Measurements from ENCODE around the gene CCNL2.
"Not testable (repeated sequence)": the region's sequence is repeated elsewhere in the genome, so short reads cannot be mapped to it uniquely, and the experiment has no call there.

CCNL2 gene

DNA sequence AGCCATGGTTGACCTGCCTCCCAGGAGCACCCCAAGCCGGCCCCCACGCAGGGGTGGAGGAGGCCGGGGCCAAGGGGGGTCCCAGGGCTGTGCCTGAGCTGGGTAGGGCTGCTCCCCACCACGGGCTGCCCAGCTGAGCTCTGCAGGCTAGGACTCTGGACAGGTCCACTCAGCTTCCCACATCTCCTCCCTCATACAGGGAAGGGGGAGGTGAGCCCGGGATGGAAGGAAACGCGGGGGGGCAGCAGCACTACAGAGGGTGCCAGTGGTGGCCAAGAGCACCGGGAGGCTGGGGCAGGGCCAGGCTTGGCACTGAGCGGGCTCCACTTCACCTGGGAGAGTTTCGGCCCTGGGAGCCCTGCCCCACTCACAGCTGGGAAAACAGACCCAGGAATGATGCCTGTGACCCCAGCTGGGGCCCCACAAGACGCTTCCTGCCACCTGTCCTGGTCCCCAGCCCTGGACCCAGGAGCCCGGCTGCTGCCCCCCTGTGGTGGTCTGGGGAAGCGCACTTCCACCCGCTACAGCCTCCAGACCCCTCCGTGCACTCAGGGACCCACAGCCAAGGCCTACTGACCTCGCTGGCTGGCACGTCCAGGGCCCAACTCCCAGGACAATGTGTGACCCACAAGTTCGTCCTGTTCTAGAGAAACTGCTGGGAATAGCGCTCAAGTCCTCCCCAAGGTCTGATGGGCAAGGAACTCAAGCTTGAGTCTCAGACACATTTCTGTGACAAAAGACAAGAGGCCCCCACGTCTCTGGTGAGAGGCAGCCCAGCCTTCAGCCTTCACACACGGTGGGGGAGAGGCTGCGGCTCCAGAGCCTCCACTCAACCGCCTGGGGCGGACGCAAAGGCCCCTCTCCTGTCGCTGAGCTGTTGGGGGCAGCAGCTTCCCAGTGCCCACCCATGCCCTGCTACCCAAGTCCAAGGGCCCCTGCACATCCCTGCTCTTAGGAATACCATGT lies 27.1 kb downstream of the CCNL2 start:
- no peak for DNase-seq

DNA sequence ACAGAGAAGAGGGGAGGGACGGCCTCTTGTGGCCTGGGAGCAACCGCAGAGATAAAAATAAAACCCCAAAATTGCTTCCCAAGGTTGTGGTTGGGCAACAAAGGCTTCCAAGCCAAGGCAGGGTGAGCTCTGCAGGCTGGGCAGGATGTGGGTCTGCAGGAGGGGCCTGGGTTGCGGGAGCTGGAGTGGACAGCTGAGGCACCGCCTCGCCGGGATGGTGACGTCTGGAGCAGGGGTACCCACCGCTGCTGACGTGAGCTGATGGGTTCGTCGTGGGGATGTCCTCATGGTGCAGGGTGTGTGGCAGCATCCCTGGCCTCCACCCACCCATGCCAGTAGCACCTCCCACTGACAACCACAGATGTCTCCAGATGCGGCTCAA lies 27.8 kb downstream of the CCNL2 start:
- DNase-seq, result no peak

DNA sequence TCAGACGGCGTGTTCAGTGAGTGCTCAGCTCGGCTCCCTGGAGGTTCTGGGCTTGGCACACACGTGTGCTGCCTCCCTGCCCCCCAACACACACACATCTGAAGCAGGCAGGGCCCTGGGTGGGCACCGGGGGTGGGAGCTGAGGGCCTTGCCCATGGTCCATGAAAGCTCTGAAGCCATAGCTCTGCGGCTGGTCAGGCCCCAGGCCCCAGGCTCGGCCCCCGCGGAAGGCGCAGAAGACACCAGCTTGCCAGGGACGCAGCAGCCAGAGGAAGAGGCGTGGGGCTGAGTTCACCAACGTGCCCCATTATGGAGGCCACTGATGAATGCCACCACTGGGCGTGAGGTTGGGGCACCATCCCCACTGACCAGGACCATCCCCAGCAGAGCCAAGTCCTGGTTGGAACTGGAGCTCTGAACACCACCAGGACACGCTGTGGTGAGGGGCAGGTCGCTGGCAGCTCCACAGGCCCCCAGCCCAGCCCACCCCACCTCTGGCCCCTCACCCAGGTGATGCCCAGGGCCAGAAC lies 28.3 kb downstream of the CCNL2 start:
- DNase-seq, result no peak

DNA sequence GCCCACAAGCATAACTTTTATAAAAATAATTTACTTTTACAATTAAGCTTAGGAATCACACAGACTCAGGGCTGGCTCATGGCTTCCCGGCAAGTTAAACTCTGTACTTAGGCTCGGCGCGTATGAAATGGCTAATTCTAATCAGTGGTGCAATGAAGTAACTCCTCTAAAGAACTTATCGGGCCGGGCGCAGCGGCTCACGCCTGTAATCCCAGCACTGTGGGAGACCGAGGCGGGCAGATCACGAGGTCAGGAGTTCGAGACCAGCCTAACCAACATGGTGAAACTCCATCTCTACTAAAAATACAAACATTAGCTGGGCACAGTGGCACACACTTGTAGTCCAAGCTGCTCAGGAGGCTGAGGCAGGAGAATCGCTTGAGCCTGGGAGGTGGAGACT lies 29.0 kb downstream of the CCNL2 start:
- DNase-seq, result not testable (repeated sequence)

DNA sequence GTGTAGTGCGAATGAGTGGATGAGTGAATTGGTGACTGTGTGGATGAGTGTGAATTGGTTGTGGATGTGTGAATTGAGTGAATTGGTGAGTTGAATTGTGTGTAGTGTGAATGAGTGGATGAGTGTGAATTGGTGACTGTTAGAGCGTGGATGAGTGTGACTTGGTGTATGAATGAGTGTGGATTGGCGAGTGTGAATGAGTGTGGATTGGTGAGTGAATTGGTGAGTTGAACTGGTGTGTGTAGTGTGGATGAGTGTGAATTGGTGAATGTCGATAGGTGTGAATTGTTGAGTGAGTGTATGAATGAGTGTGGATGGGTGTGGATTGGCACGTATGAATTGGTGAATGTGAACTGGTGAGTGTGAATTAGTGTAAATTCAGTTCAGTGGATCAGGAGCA lies 31.8 kb downstream of the CCNL2 start:
- no peak for DNase-seq

DNA sequence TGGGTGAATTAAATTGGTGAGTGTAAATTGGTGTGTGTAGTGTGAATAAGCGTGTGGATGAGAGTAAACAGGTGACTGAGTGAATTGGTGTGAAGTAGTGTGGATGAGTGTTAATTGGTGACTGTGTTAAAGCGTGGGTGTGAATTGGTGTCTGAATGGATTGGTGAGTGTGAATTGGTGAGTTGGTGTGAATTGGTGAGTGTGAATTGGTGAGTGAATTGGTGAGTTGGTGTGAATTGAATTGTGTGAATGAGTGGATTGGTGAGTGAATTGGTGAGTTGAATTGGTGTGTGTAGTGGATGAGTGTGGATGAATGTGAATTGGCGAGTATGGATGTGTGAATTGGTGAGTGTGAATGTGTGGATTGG lies 32.5 kb downstream of the CCNL2 start:
- DNase-seq, result no peak

DNA sequence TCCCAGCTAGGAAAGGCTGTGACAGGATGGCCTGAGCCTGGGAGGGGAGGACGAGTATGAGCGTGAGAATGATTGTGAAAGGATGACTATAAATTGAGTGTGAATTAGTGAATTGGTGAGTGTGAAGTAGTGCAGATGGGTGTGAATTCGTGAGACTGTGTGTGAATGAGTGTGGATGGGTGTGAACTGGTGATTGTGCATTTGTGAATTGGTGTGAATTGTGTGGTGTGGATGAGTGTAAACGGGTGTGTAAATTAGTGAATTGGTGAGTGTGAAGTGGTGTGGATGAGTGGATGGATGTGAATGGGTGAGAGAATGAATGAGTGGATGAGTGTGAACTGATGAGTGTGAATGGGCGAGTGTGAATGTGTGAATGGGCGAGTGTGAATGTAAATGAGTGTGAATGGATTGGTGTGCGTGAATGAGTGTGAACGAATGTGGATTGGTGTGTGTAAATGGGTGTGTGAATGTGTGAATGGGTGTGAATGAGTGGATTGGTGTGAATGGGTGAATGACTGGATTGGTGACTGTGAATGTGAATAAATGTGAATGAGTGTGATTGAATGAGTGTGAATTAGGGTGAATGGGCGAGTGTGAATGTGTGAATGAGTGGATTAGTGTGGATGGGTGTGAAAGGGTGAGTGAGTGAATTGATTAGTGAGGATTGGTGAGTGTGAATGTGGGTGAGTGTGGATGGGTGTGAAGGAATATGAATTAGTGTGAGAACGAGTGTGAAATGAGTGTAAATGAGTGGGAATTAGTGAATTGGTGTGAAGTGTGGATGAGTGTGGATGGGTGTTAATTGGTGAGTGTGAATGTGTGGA lies 33.0 kb downstream of the CCNL2 start:
- DNase-seq, result no peak

DNA sequence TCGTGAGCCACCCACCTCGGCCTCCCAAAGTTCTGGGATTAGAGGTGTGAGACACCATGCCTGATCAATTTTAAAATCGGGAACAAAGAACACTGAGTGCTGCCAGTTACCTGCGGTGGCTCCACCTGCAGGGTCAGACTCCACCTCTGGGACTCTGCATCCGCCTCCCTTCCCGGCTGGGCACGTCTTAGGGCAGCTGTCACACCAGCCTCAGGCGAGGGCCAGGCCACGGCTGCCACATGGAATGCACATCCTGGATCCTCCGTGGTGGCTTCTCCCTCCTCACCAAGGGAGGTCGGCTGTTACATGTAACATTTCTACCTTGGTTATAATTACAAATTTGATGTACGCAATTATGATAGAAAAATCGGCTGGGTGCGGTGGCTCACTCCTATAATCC lies 34.9 kb downstream of the CCNL2 start:
- DNase-seq, result no peak

DNA sequence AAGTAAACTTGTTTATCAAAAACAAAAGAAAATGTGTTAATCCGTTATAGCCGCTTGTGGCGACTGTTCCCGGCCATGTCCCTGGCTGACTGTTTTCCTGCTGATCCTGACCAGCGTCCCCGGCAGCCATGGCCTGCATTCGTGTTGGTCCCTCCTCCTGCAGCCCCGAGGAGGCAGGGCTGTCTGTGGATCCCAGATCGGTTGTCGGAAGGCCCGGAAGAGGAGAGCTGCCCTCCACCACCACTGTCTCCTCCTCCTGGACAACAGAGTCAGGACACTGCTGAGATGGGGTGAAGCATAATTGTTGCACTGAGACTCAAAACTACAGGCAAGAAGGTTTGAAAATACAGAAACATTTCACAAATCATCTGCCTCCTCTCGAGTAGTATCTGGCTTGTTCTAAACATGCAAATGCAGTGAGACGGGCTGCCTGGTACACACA lies 37.1 kb downstream of the CCNL2 start:
- no peak for DNase-seq

DNA sequence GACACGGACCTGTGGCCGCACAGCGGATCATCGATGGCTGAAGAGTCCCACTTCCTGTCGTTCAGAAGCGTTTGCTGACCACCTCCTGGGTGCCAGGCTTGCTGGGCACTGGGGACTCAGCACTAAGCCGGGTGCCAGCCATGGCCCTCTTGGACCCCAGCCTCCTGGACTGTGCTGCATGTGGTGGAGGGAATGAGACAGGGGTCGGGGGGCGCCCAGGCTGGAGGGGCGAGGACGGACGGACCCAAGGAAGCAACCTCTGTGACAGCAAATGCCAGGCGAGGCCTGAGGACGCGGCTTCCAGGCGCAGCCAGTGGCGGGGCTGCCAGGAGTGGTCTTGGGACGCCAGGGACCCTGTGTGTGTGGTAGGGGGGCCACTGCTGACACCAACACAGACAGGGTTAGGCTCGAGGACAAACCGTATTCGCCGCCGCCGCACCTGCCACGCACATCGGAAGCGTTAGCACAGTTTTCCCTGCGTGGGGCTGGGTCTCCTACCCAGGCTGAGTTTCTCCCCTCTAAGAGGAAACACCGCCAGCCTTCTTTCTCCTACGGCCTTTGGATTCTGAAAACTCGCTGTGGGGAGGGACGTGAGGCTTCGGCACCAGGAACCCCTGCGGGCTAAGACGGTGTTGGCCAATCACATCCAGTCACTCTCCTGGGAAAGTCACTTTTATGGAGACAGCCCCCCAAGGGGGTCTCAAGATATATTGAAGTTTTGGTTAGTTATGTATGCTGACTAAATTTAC lies 37.7 kb downstream of the CCNL2 start:
- DNase-seq, result no peak

DNA sequence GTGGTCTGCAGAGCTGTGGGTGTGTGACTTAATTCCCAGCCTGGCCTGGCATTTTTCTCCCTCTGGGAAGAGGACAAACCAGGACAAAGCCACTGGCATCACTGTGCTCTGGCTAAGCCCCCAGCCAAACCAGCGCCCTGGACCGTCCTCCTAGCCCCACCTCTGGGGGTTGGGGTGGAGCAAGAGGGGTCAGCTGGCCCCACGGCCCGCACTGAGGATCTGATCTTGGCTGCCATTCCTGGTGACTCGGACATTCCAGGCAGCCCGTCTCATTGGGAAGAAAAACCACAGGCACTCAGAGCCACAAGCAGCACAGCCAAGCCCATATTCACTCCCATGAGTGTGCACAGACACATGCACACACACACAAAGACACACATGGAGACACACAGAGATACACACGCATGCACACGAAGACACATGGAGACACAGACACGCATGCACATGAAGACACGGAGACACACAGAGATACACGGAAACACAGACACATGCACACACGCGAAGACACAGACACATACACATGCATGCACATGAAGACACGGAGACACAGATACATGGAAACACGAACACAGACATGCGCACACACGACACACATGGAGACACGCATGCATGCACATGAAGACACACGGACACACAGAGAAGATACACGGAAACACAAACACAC lies 38.5 kb downstream of the CCNL2 start:
- DNase-seq, result no peak

DNA sequence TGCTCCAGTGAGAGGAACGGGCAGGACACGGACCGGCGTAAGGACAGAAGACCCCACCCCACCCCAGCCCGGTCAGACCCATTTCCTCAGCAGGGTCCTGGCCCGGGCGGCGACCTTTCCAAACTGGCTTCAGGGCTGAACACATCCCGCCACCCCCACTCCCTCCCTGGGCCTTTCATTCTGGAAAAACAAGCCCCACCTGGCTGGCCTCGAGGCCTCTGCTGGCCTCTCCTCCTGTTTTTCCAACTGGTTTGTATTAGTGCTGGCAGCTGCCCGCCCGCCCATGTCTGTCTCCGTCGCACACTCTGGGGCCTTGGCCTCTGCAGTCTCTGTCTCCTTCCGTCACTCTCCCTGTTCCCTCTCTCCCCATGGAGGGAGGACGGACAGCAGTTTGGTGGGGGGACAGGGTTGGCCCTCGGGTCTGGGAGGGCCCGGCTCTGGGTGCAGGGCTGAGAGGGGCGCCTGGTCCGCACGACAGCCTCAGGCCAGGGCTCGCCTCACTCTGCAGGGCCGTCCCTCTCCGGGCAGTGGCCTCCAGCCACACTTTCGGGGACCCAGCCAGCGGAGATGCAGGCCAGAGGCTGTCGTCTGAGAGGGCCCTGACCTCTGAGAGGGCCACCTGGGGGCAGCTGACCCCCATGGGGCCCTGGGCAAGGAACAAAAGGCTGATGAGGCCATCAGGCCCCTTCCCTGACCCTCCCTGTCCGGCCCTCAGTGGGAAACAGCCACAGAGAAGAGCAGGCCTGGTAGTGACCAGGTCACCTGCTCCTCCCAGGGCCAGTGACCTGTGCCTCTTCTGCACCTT lies 39.3 kb downstream of the CCNL2 start:
- DNase-seq, result no peak

DNA sequence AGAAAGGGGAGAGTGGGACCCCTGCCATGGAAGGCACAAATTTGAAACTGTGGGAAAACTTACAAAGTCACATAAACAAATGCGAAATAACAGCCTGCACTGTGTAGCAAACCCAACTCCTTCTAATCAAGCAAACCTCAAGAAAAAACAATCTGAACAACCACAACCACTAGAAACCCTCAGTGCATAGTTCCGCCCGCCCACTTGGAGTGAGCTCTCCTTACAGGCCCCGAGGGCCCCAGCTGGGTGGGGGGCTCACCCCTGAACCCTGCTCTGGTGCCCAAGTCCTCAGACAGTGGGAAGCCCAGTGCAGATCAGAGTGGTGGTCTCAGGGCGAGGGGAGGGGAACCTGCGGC lies 39.8 kb downstream of the CCNL2 start:
- no peak for DNase-seq

DNA sequence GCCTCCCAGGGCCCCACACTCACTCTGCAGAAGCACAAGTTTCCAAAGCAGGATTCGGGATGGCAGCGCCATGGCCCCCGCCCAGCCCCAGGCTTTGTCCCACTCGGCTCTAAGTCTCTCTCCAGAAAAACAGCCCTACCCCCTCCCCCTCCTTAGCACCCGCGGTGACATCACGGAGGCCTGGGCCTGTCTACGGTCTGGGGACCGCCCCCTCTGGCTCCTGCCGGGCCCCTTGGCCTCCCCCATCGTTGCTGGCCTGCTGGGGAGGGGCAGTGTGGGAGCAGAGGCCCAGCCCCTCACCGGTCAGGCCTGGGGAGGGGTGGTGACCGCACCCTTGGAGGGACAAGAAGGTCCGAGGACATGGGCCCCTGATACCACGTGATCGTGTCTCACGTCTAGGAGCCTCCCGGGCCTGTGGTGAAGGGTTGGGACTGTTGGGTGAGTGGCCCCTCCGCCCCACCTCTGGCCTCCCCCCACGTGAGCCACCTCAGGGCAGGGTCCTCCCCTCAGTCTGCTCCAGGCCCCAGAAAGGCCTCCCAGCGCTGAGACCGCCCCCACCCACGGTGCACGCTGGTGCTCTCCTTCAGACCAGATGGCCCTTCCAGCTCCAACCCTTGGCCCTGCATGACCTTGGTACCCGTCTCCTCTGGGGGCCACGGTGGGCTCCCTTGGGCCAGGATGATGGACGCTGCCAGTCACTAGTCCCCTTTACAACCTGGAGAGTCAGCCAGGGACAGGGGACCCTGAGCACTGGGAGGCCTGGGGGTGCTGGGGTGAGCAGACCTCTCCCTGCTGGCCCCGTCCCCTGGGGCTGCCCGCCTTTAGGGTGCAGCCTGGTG lies 40.5 kb downstream of the CCNL2 start, which contains the start of gene MXRA8:
MXRA8 (minus strand) TSS at position 123 of the 839 bp plus-strand sequence; CDS start at position 72, 51 bp downstream.
- DNase-seq, result no peak

DNA sequence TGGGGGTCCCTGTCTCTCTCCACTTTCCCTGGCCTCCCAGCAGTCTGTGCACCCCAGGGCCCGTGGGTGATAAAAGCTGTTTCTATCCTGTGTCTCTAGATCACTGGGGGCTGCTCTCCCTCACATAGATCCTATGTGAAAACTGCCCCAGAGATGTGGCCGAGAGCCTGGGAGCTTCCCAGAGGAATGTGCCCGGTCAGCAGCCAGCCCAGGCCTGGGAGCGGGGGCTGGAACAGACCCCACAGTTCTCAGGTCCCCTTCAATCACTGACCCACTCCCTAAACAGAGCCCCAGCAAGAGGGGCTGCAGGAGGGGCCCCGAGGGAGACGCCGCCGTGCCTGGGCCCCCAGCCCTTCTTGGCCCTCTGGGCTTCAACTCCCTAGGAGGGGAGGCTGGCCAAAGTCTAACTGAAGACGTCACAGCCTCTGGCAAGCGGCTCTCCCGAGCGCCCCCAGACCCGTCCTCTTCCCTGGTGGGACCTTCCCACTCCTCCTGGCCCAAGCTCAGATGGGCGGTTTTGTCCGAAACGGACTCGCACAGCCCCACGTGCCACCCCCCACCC lies 41.2 kb downstream of the CCNL2 start:
- no peak for DNase-seq

DNA sequence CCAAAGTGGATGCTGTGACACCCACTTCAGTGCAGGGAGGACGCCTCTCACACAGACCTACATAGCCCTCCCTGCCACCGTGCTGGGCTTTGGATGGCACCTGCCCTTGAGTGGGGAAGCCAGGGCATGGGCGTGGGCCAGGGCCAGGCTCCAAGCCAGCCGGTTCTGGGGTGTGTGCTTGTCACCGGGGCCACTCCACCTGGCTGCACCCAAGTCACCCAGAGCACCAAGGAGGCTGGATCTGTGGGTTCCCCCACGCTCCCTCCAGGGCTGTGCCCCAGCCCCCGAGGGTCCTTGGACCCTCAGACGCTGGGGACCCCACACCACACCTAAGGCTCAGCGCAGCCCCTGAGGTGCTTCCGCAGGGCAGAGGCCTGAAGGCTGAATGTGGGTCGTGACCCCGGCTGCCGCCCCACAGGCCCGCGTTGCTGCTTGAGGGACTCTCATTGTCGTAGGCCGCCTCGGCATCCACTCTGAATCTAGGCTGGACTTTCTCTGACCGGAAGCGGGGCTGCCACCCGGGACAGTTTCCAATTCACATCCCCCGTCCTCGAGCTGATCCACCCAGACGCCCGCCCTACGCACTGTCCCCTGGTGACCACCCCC lies 42.2 kb downstream of the CCNL2 start:
- no peak for DNase-seq

DNA sequence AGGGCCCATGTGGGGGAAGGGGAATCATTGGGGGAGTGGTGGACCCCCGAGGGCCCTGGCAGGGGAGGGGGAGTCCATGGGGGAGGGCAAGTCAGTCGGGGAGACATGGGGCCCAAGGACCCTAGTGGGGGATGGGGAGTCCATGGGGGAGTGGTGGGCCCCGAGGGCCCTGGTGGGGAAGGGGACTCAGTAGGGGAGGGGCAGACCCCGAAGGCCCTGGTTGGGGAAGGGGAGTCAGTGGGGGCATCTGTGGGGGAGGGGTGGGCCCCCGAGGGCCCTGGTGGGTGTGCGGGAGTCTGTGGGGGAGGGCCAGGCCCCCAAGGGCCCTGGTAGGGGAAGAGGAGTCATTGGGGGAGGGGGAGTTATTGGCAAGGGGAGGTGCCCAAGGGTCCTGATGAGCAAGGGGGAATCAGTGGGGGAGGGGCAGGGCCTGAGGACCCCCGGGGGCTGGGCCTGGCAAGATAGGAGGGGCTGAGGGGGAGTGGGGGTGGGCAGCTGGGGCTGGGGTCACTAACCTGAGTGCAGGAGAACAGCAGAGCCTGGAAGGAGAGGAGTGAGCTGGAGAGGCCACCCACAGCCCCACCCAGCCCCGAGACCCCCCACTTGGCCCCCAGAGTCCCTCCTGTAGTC lies 42.9 kb downstream of the CCNL2 start:
- DNase-seq, result no peak

DNA sequence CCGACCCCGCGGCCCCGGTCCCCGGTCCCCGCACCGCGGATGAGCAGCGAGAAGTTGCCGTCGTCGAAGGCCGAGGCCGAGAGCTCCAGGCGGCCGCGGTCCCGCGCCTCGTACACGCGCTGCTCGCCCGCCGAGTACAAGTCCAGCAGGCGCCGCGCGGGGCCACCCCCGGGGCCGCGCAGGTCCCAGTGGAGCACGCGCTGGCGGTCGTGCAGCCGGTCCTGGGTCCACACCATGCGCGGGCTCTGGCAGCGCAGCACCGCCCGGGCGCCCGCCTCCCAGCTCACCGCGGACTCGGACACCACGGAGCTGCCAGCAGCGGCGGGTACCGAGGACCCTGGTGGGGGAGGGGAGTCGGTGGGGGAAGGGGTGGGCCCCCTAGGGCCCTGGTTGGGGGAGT lies 43.7 kb downstream of the CCNL2 start:
- DNase-seq, result no peak
